Tibial artery (tissue), 4 donors: ENCODE results near the gene IL1B.
A peak's percentile ranks its signal among the peaks of the same experiment; 100 is the strongest.

Source experiments
- DNase-seq, 2 donors: peaks; one replicate each; pipeline ENCODE4 v3.0.0-alpha.2; 2019
- H3K27ac ChIP-seq, 2 donors: fragments of 200-600 bp; sonication (generic) in 1 of 2; 1 replicate in 1 of 2; 2 replicates in 1 of 2; pipeline ENCODE4 v1.5.1; 2018 to 2019; ENCODE audit warnings: mild to moderate bottlenecking in 1 of 2
- H3K27me3 ChIP-seq, 2 donors: fragments of 200-600 bp; sonication (generic) in 1 of 2; one replicate each; pipeline versions ENCODE4 v1.5.1 to v1.6.0; 2016 to 2019
- H3K36me3 ChIP-seq, 3 donors: fragments of 200-600 bp; sonication (generic) in 2 of 3; one replicate each; pipeline ENCODE4 v1.5.1; 2016 to 2019; ENCODE audit warnings: mild to moderate bottlenecking in 2 of 3
- H3K4me1 ChIP-seq, 4 donors: fragments of 200-600 bp; sonication (generic) in 2 of 4; 1 replicate in 3 of 4; 2 replicates in 1 of 4; pipeline ENCODE4 v1.5.1; 2016 to 2019
- H3K4me3 ChIP-seq, 2 donors: fragments of 200-600 bp; sonication (generic) in 1 of 2; 1 replicate in 1 of 2; 2 replicates in 1 of 2; pipeline ENCODE4 v1.5.1; 2018 to 2019; ENCODE audit warnings: mild to moderate bottlenecking in 2 of 2
- H3K9me3 ChIP-seq, 3 donors: fragments of 200-600 bp; sonication (generic) in 1 of 3; one replicate each; pipeline ENCODE4 v1.5.1; 2016 to 2019
- CTCF ChIP-seq, 2 experiments: fragments of 200-600 bp in 1 of 2; fragments of 450-650 bp in 1 of 2; IDR thresholded peaks; one replicate each; pipeline ENCODE4 v1.5.1; 2017 to 2019; ENCODE audit warnings: antibody characterized with exemption in 2 of 2, mild to moderate bottlenecking in 1 of 2, moderate library complexity in 1 of 2
- intact Hi-C: fragments of 100-400 bp; cut with DNase I; formaldehyde crosslinking; loops from one replicate; pipeline ENCODE4 v1.15.0; 2023; ENCODE audit warnings: low total_unique reads

Gene IL1B

GRCh38 chr2:112840068-112840445 lies 3.5 kb upstream of the IL1B start:
- no peaks in the 10 kb centered on the region for H3K9me3 ChIP-seq
- H3K36me3 ChIP-seq, result no peaks in the 10 kb centered on the region
- no peaks in the 10 kb centered on the region for H3K4me1 ChIP-seq
- intact Hi-C loops, result no loop called here
- no peak overlapping the region for H3K4me3 ChIP-seq
- H3K27me3 ChIP-seq, result no peaks in the 10 kb centered on the region
- no peak overlapping the region for H3K27ac ChIP-seq
- no peak for DNase-seq
- TF ChIP-seq CTCF (IDR thresholded peaks at IDR 0.05), result no peak

DNA sequence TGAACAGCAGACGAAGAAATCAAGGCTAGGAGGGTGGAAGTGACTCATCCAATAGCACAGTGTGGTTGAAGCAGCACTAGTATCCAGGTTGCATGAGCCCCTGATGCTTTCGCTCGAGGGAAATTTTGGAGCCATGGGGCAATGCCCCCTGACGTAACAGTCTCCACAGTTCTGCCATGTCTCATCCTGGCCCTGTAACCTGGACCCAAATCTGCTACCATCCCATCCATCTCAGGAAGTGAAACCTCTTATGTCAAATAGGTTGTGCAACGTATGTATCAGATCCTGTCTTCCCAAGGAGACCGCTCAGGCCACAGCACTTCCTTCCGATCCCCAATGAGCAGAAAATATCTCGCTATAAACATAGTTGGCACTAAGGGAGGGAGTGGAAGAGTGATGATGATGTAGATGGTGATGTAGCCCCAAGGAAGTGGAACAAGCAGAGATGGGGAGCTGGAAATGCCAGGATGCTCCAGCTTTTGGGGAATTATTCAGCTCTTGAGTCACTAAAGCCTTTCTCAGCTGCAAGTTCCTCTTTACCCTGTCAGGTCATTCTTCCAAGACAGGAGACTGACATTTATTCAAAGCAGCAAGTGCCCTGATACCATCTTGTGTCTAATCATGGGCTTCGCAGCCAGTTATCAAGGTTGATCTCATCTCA lies 3.0 kb upstream of the IL1B start:
- no peaks in the 10 kb centered on the region for H3K4me1 ChIP-seq
- H3K36me3 ChIP-seq, result no peaks in the 10 kb centered on the region
- peak in 1 of 2 donors; percentile 28 for DNase-seq
- no peaks in the 10 kb centered on the region for H3K9me3 ChIP-seq
- no peak overlapping the region for H3K4me3 ChIP-seq
- no peaks in the 10 kb centered on the region for H3K27me3 ChIP-seq
- H3K27ac ChIP-seq, result no peak overlapping the region
- no peak for TF ChIP-seq CTCF (IDR thresholded peaks at IDR 0.05)
- intact Hi-C loops, result no loop called here

DNA sequence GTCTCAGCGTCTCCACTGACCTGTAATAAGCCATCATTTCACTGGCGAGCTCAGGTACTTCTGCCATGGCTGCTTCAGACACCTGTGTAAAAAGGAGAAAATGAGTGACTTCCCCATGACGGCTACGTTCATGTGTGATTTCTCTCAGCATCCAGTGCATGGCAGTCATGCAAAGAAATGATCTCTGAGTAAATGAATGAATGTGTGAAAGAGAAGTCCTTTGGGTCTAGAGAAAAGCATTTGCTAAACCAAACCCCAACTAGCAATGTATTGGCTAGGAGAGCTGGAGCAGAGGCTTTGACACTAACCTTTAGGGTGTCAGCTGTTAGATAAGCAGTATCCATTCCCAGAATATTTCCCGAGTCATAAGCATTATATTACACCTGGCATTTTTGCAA lies 417 bp downstream of the IL1B start:
- no peaks in the 10 kb centered on the region for H3K27me3 ChIP-seq
- no peak overlapping the region for H3K27ac ChIP-seq
- TF ChIP-seq CTCF (IDR thresholded peaks at IDR 0.05), result no peak
- no peaks in the 10 kb centered on the region for H3K4me1 ChIP-seq
- intact Hi-C loops, result no loop called here
- no peak for DNase-seq
- no peak overlapping the region for H3K4me3 ChIP-seq
- H3K9me3 ChIP-seq, result no peaks in the 10 kb centered on the region
- no peaks in the 10 kb centered on the region for H3K36me3 ChIP-seq

DNA sequence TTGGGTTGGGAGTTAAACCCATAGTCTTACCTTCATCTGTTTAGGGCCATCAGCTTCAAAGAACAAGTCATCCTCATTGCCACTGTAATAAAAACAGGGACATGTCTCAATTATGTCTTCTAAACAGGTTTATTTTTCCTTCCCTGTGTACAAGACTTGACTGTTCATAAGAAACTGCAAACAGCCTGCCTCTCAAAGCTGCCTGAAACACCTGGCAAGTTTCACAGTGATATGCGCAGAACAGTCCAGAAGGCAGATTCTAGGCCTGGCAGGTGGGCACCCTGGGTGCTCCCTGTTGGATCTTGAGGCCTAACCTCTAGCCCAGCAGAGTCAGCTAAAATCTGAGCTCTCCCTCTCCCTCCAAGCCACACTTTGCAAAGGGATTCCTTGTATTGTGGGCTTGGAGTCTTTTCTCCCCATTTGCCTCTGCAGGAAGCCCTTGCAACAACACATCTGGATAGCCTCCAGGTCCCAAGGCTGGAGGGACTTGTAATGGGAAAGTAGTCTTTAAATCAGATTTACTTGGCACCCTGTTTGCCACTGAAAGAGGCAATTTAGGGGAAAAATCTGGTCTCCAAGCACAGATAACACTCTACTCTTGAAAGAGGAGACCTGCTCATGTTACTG lies 930 bp downstream of the IL1B start:
- intact Hi-C loops, result no loop called here
- no peaks in the 10 kb centered on the region for H3K36me3 ChIP-seq
- no peaks in the 10 kb centered on the region for H3K4me1 ChIP-seq
- H3K27ac ChIP-seq, result no peak overlapping the region
- no peaks in the 10 kb centered on the region for H3K27me3 ChIP-seq
- DNase-seq, result no peak
- TF ChIP-seq CTCF (IDR thresholded peaks at IDR 0.05), result no peak
- H3K9me3 ChIP-seq, result no peaks in the 10 kb centered on the region
- no peak overlapping the region for H3K4me3 ChIP-seq

- no peaks in the 10 kb centered on the region for H3K36me3 ChIP-seq
- no peak overlapping the region for H3K27ac ChIP-seq
- no peaks in the 10 kb centered on the region for H3K27me3 ChIP-seq
- H3K9me3 ChIP-seq, result no peaks in the 10 kb centered on the region
- no peak overlapping the region for H3K4me3 ChIP-seq
- TF ChIP-seq CTCF (IDR thresholded peaks at IDR 0.05), result no peak
- DNase-seq, result no peak
- intact Hi-C loops, result no loop called here
- no peaks in the 10 kb centered on the region for H3K4me1 ChIP-seq
Observed at GRCh38 chr2:112835061-112835501, 1.5 kb downstream of the IL1B start.
